Esophagus squamous epithelium (tissue), 5 donors: ENCODE measurements around the gene NOL7. TPM values are rescaled to one million over a fixed set of nuclear protein-coding genes. Genes with fewer than 3 reads are reported as not detected.

ENCODE experiments used
- DNase-seq: peaks from one replicate; lab custom pipeline; 2025; lab: John Stamatoyannopoulos, UW
- H3K27ac ChIP-seq, 4 donors: fragments of 200-600 bp; sonication (generic); one replicate each; pipeline ENCODE4 v1.5.1; 2016 to 2019; ENCODE audit warnings: mild to moderate bottlenecking in 1 of 4
- H3K27me3 ChIP-seq, 4 donors: fragments of 200-600 bp; sonication (generic); 1 replicate in 3 of 4; 2 replicates in 1 of 4; pipeline versions ENCODE4 v1.5.1 to v1.6.0; 2017 to 2021; ENCODE audit warnings: antibody characterized with exemption in 1 of 4
- H3K36me3 ChIP-seq, 3 donors: fragments of 200-600 bp; sonication (generic); one replicate each; pipeline ENCODE4 v1.5.1; 2016 to 2019
- H3K4me1 ChIP-seq, 3 donors: fragments of 200-600 bp; sonication (generic); one replicate each; pipeline ENCODE4 v1.5.1; 2017 to 2019
- H3K4me3 ChIP-seq, 4 donors: fragments of 200-600 bp; sonication (generic); 1 replicate in 3 of 4; 2 replicates in 1 of 4; pipeline ENCODE4 v1.5.1; 2016 to 2019; ENCODE audit warnings: mild to moderate bottlenecking in 2 of 4, moderate library complexity in 1 of 4
- H3K9me3 ChIP-seq, 3 donors: fragments of 200-600 bp; sonication (generic); one replicate each; pipeline ENCODE4 v1.5.1; 2016 to 2019
- CTCF ChIP-seq, 6 experiments: fragments of 450-650 bp in 4 of 6; fragments of 200-600 bp in 2 of 6; sonication (generic) in 2 of 6; IDR thresholded peaks; one replicate each; pipeline ENCODE4 v1.5.1; 2016 to 2019; ENCODE audit warnings: antibody characterized with exemption in 6 of 6, mild to moderate bottlenecking in 4 of 6, moderate library complexity in 4 of 6
- POLR2A ChIP-seq, 4 donors: fragments of 450-650 bp; IDR thresholded peaks; one replicate each; pipeline ENCODE4 v1.6.1; 2017; ENCODE audit warnings: antibody characterized with exemption in 4 of 4, mild to moderate bottlenecking in 4 of 4, moderate library complexity in 3 of 4
- WGBS, 2 donors: methylation state at CpG; one replicate each; pipeline ENCODE4 v1.1.5; 2018; 5-methylcytosine and 5-hydroxymethylcytosine counted together
- intact Hi-C: fragments of 100-400 bp; cut with DNase I; formaldehyde crosslinking; loops from one replicate; pipeline ENCODE4 v1.15.0; 2022
- total RNA-seq, 4 donors: library from RNA; depleted of rRNA; stranded (reverse); fragments of >200 nt; gene quantifications; one replicate each; pipeline ENCODE4 v1.1.0, GENCODE V29; 2016
- donor health status: DM: yes; HTN: yes; CAD: no.

NOL7 gene
- total RNA-seq, 4 donors from 2014 or later, result 75.8 to 106 (median 92.4) TPM

- TF ChIP-seq CTCF (IDR thresholded peaks at IDR 0.05), result no peak
- TF ChIP-seq POLR2A (IDR thresholded peaks at IDR 0.05), result no peak
- intact Hi-C loops, result no loop called here
- WGBS, 2 donors, result 72 to 81% methylated on average over 2 of the region's 2 CpGs
- DNase-seq, result no peak
- Histone ChIP-seq H3K4me1 (no peaks in the 10 kb centered on the region), H3K27ac (no peak overlapping the region), H3K4me3 (no peak overlapping the region), H3K9me3 (no peaks in the 10 kb centered on the region), H3K27me3 (no peaks in the 10 kb centered on the region), H3K36me3 (peaks cover 0 to 77% (median 8%) of the 10 kb centered on the region in 3 donors)
These were observed 10.4 kb upstream of the NOL7 start for GRCh38 chr6:13604546-13605416.

- H3K36me3 ChIP-seq, result peaks cover 0 to 71% (median 5%) of the 10 kb centered on the region in 3 donors
- H3K4me3 ChIP-seq, result no peak overlapping the region
- WGBS, 2 donors, result 92 to 93% methylated on average over 4 of the region's 4 CpGs
- intact Hi-C loops, result no loop called here
- no peaks in the 10 kb centered on the region for H3K9me3 ChIP-seq
- no peak overlapping the region for H3K27ac ChIP-seq
- no peak for DNase-seq
- no peaks in the 10 kb centered on the region for H3K27me3 ChIP-seq
- H3K4me1 ChIP-seq, result no peaks in the 10 kb centered on the region
- TF ChIP-seq CTCF (IDR thresholded peaks at IDR 0.05) (no peak), POLR2A (IDR thresholded peaks at IDR 0.05) (no peak)
These were observed 9.5 kb upstream of the NOL7 start for GRCh38 chr6:13605634-13606033.

GRCh38 chr6:13611715-13612114 lies 3.4 kb upstream of the NOL7 start:
- Histone ChIP-seq H3K27me3 (no peaks in the 10 kb centered on the region), H3K27ac (no peak overlapping the region), H3K4me1 (peaks cover 9 to 27% (median 10%) of the 10 kb centered on the region in 3 donors), H3K9me3 (no peaks in the 10 kb centered on the region), H3K36me3 (peaks cover 0 to 20% (median 0%) of the 10 kb centered on the region in 3 donors), H3K4me3 (no peak overlapping the region)
- intact Hi-C loops, result no loop called here
- no peak for DNase-seq
- WGBS, 2 donors, result 66 to 73% methylated on average over 4 of the region's 4 CpGs
- no peak for TF ChIP-seq CTCF (IDR thresholded peaks at IDR 0.05)
- TF ChIP-seq POLR2A (IDR thresholded peaks at IDR 0.05), result no peak

- no peak for TF ChIP-seq CTCF (IDR thresholded peaks at IDR 0.05)
- no peak for TF ChIP-seq POLR2A (IDR thresholded peaks at IDR 0.05)
- intact Hi-C loops, result no loop called here
- Histone ChIP-seq H3K4me1 (peaks cover 13 to 34% (median 13%) of the 10 kb centered on the region in 3 donors), H3K27ac (no peak overlapping the region), H3K9me3 (no peaks in the 10 kb centered on the region), H3K27me3 (no peaks in the 10 kb centered on the region), H3K4me3 (no peak overlapping the region), H3K36me3 (peaks cover 0 to 24% (median 9%) of the 10 kb centered on the region in 3 donors)
- 65 to 83% methylated on average over 3 of the region's 3 CpGs for WGBS, 2 donors
- DNase-seq, result no peak
These were observed 2.0 kb upstream of the NOL7 start for GRCh38 chr6:13613029-13613594.
